Islet precursor cell (in vitro differentiated cells): ENCODE measurements around the gene RNF141.

Experiments
- DNase-seq: peaks from one replicate; pipeline ENCODE4 v3.0.0-alpha.2; 2018

The RNF141 gene

GRCh38 chr11:10497371-10498021, 43.5 kb downstream of the RNF141 start:
- peak; percentile 40 for DNase-seq

- DNase-seq: peak; percentile 47
These were observed 44.6 kb downstream of the RNF141 start for GRCh38 chr11:10496296-10496936.

GRCh38 chr11:10495464-10495786, 45.6 kb downstream of the RNF141 start:
- no peak for DNase-seq

GRCh38 chr11:10494636-10495463, 46.1 kb downstream of the RNF141 start:
- DNase-seq: peak; percentile 52

- DNase-seq: peak; percentile 49
These were observed 47.8 kb downstream of the RNF141 start for GRCh38 chr11:10493041-10493663.

- DNase-seq: no peak
These were observed 48.9 kb downstream of the RNF141 start for GRCh38 chr11:10492084-10492483.

- DNase-seq: peak; percentile 91
These were observed 50.4 kb downstream of the RNF141 start for GRCh38 chr11:10490398-10491241.

- peak; percentile 50 for DNase-seq
These were observed 51.0 kb downstream of the RNF141 start for GRCh38 chr11:10490032-10490397.

- no peak for DNase-seq
These were observed 51.9 kb downstream of the RNF141 start for GRCh38 chr11:10488934-10489691.

GRCh38 chr11:10488121-10488933, 52.7 kb downstream of the RNF141 start:
- DNase-seq: peak; percentile 59

- no peak for DNase-seq
These were observed 53.9 kb downstream of the RNF141 start for GRCh38 chr11:10487002-10487647.

- no peak for DNase-seq
These were observed 54.7 kb downstream of the RNF141 start for GRCh38 chr11:10486161-10486840.

- DNase-seq: no peak
These were observed 55.3 kb downstream of the RNF141 start for GRCh38 chr11:10485646-10486045.

- DNase-seq: peak; percentile 30
These were observed 56.4 kb downstream of the RNF141 start for GRCh38 chr11:10484461-10485180.

- DNase-seq: peak; percentile 38
These were observed 57.4 kb downstream of the RNF141 start for GRCh38 chr11:10483584-10483983.

GRCh38 chr11:10483174-10483573, 57.8 kb downstream of the RNF141 start:
- DNase-seq: no peak

- peak; percentile 22 for DNase-seq
These were observed 59.2 kb downstream of the RNF141 start for GRCh38 chr11:10481560-10482349.

GRCh38 chr11:10480760-10481159, 60.2 kb downstream of the RNF141 start:
- DNase-seq: no peak
